Activated T-helper 17 cell treated with anti-CD3 and anti-CD28 coated beads, Interleukin-2, amount 50 U/mL, for 72 hours (primary cell): ENCODE results near the gene KCNA4. TPM values are rescaled to one million over a fixed set of nuclear protein-coding genes. Genes with fewer than 3 reads are reported as not detected.
"Not testable (repeated sequence)": the region's sequence is repeated elsewhere in the genome, so short reads cannot be mapped to it uniquely, and the experiment has no call there.

Experiments used
- ATAC-seq: fragments of 150-1000 bp; cut with Tn5 transposase; replicated peaks from 2 replicates; pipeline ENCODE4 v1.10.0; 2021; ENCODE audit warnings: mild to moderate bottlenecking, moderate library complexity
- H3K27ac Mint-ChIP-seq: one replicate; pipeline ENCODE4 v1.8.0; 2022; ENCODE audit warnings: mixed read lengths
- H3K27me3 Mint-ChIP-seq: one replicate; pipeline ENCODE4 v1.8.0; 2022; ENCODE audit warnings: mixed read lengths
- H3K36me3 Mint-ChIP-seq: one replicate; pipeline ENCODE4 v1.8.0; 2022; ENCODE audit warnings: low read depth, mild to moderate bottlenecking, mixed read lengths
- H3K4me1 Mint-ChIP-seq: one replicate; pipeline ENCODE4 v1.8.0; 2022; ENCODE audit warnings: mixed read lengths
- H3K4me3 Mint-ChIP-seq: one replicate; pipeline ENCODE4 v1.8.0; 2022; ENCODE audit warnings: mild to moderate bottlenecking, mixed read lengths
- H3K9me3 Mint-ChIP-seq: one replicate; pipeline ENCODE4 v1.8.0; 2022; ENCODE audit warnings: mixed read lengths
- total RNA-seq, 2 donors: library from RNA; stranded (reverse); gene quantifications; one replicate each; pipeline ENCODE4 v1.2.3, GENCODE V29; 2022

The KCNA4 gene
- total RNA-seq, 2 donors from 2014 or later = not detected

DNA sequence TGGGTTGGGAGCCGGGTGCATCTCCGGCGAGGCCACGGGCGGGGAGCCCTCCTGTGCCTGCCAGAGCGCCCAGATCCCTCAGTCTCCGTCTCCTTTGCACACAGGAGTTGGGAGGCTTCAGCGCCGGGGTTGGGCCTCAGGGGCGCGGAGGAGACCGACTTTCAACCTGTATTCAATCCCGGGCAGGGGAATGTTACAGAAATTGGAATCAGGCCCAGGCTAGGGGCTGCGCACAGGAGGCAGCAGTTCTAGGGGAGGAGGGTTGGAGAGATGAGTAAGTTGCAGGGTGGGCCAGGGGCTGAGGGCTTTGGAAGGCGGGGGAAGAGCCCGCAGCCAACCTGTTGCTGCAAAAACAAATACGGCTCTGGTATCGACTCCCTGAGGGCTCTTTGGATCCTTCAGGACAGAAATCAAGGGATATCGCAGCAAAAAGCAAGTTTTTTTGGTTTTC is 640 bp upstream of the KCNA4 start:
- Mint-ChIP-seq H3K4me1 (no peaks in the 10 kb centered on the region), H3K9me3 (no peaks in the 10 kb centered on the region), H3K36me3 (no peaks in the 10 kb centered on the region), H3K27me3 (peaks cover 22% of the 10 kb centered on the region), H3K4me3 (no peak overlapping the region), H3K27ac (no peak overlapping the region)
- ATAC-seq = no peak

DNA sequence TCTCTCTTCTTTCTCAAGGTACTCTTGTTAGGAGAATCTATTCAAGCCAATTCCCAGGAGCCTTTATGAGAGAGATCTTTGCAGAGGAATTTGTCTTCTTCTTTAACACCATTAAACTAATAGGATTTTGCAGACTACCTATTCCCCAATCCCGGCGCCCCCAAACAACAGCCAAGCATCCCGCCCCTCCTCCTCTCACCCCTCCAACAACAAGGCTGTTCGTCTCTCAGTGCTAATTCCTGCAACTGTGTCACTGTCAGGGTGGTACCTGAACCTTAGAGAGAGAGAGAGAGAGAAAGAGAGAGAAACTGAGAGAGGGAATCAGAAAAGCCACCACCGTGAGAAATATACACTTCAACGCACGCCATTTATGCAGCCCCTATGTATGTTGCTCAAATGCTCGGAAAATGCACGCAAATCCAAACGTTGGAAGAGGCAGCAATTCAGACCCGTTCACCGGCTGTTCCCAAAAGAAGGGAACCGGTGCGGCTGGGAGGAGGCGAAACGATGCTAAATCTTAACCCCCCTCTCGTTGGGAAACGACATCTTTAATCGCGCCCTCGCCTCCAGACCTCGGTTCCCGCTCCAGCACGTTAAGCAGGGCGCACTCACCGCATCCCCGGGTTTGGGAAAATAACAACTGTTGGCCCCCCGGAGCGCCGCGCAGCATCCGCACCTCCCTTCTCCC is 961 bp downstream of the KCNA4 start:
- no peak for ATAC-seq
- Mint-ChIP-seq H3K4me3 (no peak overlapping the region), H3K36me3 (no peaks in the 10 kb centered on the region), H3K27me3 (peaks cover 20% of the 10 kb centered on the region), H3K4me1 (no peaks in the 10 kb centered on the region), H3K9me3 (peaks cover 3% of the 10 kb centered on the region), H3K27ac (no peak overlapping the region)

DNA sequence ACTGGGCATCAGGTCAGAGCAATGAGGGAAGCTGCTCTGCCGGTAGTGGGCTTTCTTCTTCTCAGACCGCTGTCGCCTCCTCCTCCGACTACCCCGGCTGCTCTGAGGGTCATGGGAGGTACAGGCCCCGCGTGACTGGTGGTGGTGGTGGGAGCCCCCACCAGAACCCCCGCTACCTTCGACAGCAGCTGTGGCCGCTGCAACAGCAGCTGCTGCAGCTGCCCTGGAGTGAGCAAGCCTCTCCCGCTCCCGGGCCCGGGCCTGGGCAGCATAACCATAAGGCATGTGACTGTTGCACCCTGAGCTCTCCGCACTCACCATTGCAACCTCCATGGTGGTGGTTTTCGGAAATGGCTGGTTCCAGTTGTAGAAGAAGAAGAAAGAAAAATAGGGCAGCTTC is 4.5 kb downstream of the KCNA4 start:
- H3K9me3 Mint-ChIP-seq = peaks cover 3% of the 10 kb centered on the region
- H3K4me1 Mint-ChIP-seq = no peaks in the 10 kb centered on the region
- H3K36me3 Mint-ChIP-seq = no peaks in the 10 kb centered on the region
- no peak for ATAC-seq
- no peak overlapping the region for H3K27ac Mint-ChIP-seq
- peaks cover under 1% of the 10 kb centered on the region for H3K27me3 Mint-ChIP-seq
- H3K4me3 Mint-ChIP-seq = no peak overlapping the region

DNA sequence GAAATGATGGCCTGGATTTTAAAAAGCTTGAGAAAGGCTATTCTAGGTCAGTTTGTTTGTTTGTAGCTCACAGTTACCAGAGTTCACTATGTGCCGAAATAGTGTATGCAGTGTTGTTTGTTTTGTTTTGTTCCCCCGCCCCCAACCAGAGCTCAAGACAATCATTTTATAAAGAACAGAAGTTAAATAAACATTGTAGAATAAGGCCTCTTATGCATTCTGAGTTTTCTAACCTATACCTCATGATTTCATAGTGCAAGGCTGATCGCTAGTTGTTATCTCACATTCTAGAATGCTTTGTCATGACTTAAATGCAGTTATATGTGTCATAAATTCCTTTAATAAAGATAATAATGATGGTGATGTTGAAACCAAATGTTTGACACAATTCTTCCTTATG is 7.8 kb downstream of the KCNA4 start:
- Mint-ChIP-seq H3K27ac (no peak overlapping the region), H3K27me3 (no peaks in the 10 kb centered on the region), H3K4me3 (no peak overlapping the region), H3K9me3 (peaks cover 3% of the 10 kb centered on the region), H3K4me1 (no peaks in the 10 kb centered on the region), H3K36me3 (no peaks in the 10 kb centered on the region)
- ATAC-seq = no peak

DNA sequence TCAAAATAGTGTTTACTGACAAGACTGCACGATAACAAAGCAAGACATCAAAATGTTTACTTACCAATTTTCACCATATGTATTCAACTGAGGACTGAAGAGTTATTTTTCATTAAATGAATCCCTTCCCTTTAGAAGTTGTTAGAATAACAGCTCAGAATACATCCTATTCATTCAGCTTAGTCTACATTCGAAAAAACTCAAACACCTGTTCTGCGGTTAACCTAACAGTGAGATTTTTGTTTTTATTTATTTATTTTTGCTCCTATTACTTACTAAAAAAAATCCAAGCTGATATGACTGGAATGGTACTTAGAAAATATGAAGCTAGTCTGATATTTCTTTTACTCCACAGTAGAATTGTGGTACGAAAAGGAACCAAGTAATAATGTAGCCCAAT is 10.0 kb downstream of the KCNA4 start:
- H3K27ac Mint-ChIP-seq = no peak overlapping the region
- no peak overlapping the region for H3K4me3 Mint-ChIP-seq

DNA sequence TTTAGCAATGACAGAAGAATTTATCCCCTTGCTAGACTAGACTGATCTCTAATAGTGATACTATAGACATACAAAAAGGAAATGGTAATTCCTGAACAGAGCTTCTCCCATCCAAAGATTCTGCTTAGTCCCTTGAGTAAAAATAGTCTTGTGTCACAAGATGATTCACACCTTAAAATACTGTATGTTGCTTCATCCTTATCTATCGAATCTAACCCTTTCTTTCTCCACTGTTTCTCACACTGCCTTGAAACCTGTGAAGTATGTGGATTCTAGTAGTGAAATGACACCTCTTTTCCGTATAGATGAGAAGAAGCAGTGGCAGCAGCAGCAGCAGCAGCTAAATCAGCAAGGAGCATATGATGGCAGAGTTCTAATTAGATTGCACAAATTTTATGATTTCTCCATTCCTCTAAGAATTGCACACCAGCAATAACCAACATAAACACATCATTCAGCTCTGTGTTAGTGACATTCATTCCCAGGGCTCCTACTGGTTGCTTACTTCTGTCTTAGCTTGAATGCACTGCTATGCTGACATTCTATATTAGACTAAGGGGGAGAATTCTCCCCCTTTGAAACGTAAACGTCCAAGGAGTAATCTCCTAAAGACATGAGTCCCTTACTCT is 14.6 kb downstream of the KCNA4 start:
- no peak overlapping the region for H3K27ac Mint-ChIP-seq
- H3K4me3 Mint-ChIP-seq = no peak overlapping the region
- H3K27me3 Mint-ChIP-seq = no peaks in the 10 kb centered on the region
- H3K4me1 Mint-ChIP-seq = no peaks in the 10 kb centered on the region
- H3K36me3 Mint-ChIP-seq = no peaks in the 10 kb centered on the region
- H3K9me3 Mint-ChIP-seq = no peaks in the 10 kb centered on the region
- no peak for ATAC-seq

More for the DNA sequence above, 10.0 kb downstream of the KCNA4 start:
- H3K27me3 Mint-ChIP-seq = no peaks in the 10 kb centered on the region
- H3K36me3 Mint-ChIP-seq = no peaks in the 10 kb centered on the region
- no peak for ATAC-seq
- no peaks in the 10 kb centered on the region for H3K4me1 Mint-ChIP-seq
- peaks cover 2% of the 10 kb centered on the region for H3K9me3 Mint-ChIP-seq

DNA sequence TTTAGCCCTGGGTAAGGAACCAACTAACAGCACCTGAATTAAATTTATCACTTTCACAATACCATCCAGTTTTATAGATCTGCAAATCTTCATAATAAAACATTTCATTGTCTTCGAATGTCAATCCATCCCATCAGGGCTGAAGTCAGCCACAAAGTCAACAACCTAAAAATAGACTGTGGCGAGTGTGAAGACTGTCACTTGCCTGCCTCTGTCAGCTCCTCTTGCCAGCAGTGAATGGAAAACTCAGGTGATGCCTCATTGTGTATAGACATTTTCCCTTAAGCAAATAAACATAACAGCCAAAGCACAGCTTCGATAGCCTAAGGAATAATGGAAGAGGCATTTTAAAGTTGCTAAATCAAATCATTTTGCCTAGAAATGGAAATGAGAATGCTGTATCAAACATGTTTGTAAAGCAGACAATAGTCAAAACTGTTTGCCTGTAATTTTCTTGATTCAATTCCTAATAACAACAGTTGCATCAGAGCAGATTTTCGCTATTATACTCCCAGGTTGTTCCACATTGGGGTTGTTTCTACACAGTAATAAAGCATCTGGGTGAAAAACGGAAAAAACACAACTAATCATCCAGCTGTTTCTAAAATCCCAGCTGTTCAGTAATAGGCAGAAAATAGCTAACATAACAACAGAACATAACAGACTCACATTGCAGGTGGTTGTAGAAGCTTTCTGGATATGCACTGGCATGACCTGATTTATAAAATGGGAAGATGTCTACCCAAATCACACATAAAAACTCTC is 15.7 kb downstream of the KCNA4 start:
- Mint-ChIP-seq H3K36me3 (no peaks in the 10 kb centered on the region), H3K27ac (no peak overlapping the region), H3K9me3 (no peaks in the 10 kb centered on the region), H3K27me3 (no peaks in the 10 kb centered on the region), H3K4me3 (no peak overlapping the region), H3K4me1 (no peaks in the 10 kb centered on the region)
- ATAC-seq = no peak

DNA sequence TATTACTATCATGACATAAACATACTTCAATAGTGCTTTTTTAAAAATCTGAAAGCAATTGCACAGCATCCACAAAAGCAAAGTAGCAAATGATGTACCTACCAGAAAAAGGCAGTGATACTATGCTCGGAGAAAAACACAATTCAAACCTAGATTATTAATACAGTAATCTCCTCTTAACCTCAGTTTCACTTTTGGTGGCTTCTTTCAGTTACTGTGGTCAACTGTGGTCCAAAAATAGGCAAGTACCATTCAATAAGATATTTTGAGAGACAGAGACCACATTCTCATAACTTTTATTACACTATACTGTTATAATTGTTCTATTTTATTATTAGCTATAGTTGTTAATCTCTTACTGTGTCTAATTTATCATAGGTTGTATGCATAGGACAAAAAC is 20.8 kb downstream of the KCNA4 start:
- H3K36me3 Mint-ChIP-seq = no peaks in the 10 kb centered on the region
- no peaks in the 10 kb centered on the region for H3K4me1 Mint-ChIP-seq
- no peak overlapping the region for H3K27ac Mint-ChIP-seq
- no peak for ATAC-seq
- no peaks in the 10 kb centered on the region for H3K27me3 Mint-ChIP-seq
- no peak overlapping the region for H3K4me3 Mint-ChIP-seq
- peaks cover 9% of the 10 kb centered on the region for H3K9me3 Mint-ChIP-seq

DNA sequence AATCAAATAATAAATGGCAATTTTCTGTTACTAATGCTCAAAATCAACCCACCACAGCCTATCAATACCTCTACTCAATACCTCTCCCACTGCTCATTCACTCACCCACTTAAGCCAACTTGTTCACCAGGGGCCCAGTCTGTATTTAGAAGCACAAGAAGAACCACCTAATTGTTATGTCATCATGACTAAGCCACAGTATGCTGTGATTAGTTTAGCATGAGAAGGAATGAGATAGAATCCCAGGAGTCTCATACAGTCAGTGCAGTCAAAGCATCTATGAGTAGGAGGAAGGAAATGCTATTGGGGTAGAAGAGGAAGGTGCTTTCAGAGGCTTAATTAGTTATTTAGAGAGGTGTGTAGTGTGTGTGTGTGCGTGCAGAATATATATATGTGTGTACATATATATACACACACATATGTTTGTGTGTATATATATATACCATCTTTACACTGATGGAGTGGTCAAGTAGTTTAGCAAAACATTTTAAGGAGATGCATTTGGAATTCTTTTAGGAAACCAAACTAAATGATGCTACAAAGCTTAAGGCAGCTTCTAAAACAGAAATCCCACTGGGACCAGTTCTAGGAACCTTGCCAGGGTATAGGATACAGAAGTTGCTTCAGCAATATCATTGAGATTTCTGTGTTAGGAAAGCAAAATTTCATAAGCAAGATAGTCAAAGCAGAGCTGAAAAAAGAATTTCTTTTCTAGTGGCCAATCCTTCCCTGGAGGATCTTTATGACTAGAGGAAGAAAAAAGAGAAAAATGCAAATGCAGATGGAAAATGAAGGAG is 27.5 kb downstream of the KCNA4 start:
- Mint-ChIP-seq H3K9me3 (peaks cover 6% of the 10 kb centered on the region), H3K4me3 (no peak overlapping the region), H3K36me3 (no peaks in the 10 kb centered on the region), H3K4me1 (no peaks in the 10 kb centered on the region), H3K27ac (no peak overlapping the region), H3K27me3 (no peaks in the 10 kb centered on the region)
- no peak for ATAC-seq

DNA sequence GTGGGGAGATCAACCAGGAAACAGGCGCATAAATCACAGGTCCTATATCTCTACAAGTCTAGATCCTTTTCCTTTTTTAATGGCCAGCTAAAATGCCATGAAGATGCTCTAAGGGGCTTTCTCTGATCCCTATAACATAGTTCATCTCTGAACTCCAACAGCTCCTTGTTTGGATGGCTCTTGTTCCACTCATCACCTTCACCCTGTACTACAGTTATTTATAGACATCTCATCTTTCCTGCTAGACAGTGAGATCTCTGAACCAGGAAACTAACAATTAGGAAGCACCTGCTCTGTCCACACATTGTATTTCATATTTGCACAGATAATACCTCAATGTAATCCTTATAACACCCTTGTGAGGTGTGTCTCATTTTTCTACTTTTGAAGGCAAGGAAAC is 31.6 kb downstream of the KCNA4 start:
- no peak overlapping the region for H3K4me3 Mint-ChIP-seq
- H3K27ac Mint-ChIP-seq = no peak overlapping the region
- H3K36me3 Mint-ChIP-seq = no peaks in the 10 kb centered on the region
- H3K9me3 Mint-ChIP-seq = no peaks in the 10 kb centered on the region
- H3K27me3 Mint-ChIP-seq = no peaks in the 10 kb centered on the region
- no peak for ATAC-seq
- no peaks in the 10 kb centered on the region for H3K4me1 Mint-ChIP-seq

DNA sequence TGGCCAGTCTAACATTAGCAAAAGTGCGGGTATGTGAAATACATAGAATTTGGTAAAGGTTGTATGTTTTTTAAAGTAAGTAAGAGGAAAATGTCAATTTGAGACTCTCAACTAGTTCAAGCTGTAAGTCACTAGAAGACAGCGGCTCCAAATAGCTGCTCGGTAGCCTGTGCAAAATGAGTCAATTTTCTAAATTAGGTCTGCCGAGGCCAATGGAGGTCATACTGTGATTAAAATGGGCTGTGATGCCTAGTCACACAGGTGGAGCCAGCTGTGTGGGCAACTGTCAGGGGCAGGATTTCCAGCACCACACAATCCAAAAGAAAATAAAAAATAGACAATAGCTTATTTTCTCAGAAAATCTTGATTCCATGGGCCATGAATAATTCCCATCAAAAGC is 32.3 kb downstream of the KCNA4 start:
- H3K4me3 Mint-ChIP-seq = no peak overlapping the region
- H3K9me3 Mint-ChIP-seq = no peaks in the 10 kb centered on the region
- no peaks in the 10 kb centered on the region for H3K4me1 Mint-ChIP-seq
- no peaks in the 10 kb centered on the region for H3K36me3 Mint-ChIP-seq
- no peak for ATAC-seq
- no peaks in the 10 kb centered on the region for H3K27me3 Mint-ChIP-seq
- H3K27ac Mint-ChIP-seq = no peak overlapping the region

DNA sequence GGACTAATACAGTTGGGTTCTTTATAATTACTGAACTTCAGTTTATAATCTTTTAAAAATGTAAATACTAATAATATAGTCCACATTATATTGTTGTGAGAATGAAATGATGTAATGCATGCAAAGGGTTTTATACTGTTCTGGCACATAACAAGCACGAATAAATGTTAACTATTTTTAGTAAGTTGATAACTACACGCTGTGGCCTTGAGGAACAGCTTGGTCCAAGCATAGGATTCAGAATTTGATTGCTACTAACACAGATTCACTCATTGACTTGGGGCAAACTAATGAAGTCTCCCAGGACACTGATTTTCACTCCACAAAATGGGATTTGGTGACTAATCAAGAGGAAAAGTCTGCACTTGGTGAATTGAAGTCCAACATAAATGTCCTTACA is 38.3 kb downstream of the KCNA4 start:
- Mint-ChIP-seq H3K4me3 (no peak overlapping the region), H3K27me3 (peaks cover 11% of the 10 kb centered on the region), H3K9me3 (peaks cover 26% of the 10 kb centered on the region), H3K36me3 (no peaks in the 10 kb centered on the region), H3K27ac (no peak overlapping the region), H3K4me1 (no peaks in the 10 kb centered on the region)
- no peak for ATAC-seq

DNA sequence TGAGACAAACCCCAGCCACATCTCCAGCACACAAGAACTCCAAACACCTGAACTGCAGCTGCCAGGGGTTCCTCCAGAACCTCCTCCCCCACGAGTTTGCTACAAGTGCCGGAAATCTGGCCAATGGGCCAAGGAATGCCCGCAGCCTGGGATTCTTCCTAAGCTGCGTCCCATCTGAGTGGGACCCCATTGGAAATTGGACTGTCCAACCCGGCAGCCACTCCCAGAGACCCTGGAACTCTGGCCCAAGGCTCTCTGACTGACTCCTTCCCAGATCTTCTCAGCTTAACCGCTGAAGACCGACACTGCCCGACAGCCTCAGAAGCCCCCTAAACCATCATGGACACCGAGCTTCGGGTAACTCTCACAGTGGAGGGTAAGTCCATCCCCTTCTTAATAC is 41.2 kb downstream of the KCNA4 start:
- H3K9me3 Mint-ChIP-seq = peaks cover 26% of the 10 kb centered on the region
- H3K4me3 Mint-ChIP-seq, H3K4me1 Mint-ChIP-seq, H3K27ac Mint-ChIP-seq, H3K36me3 Mint-ChIP-seq, ATAC-seq: not testable (repeated sequence)
- peaks cover 11% of the 10 kb centered on the region for H3K27me3 Mint-ChIP-seq

DNA sequence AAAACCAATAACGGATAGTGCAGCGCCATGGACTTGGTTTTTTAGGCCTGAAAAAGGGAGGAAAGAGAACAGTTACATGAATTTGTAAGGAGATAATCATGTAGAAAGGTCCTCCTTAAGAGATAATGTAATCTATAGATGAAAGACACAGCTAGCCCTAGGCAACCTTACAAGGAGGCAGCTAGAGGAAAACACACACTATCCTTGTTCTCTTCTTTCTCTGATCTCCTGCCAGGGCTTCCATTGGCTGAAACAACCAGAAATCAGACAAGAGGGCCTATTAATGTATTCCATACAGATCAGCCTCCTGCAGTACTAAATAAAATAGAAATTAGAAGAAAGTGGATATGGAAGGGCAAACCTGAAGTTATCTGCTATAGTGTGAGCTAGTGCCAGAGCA is 53.0 kb downstream of the KCNA4 start:
- no peak for ATAC-seq
- H3K9me3 Mint-ChIP-seq = peaks cover 4% of the 10 kb centered on the region
- no peak overlapping the region for H3K27ac Mint-ChIP-seq
- no peaks in the 10 kb centered on the region for H3K4me1 Mint-ChIP-seq
- H3K36me3 Mint-ChIP-seq = no peaks in the 10 kb centered on the region
- no peak overlapping the region for H3K4me3 Mint-ChIP-seq
- H3K27me3 Mint-ChIP-seq = no peaks in the 10 kb centered on the region
